ENCODE measurements around the gene NAV3. TPM values are rescaled to one million over a fixed set of nuclear protein-coding genes. Genes with fewer than 3 reads are reported as not detected.

Gene NAV3
- total RNA-seq, 6 donors from 2014 or later, result 3.5 to 24.1 (median 8.6) TPM

- Histone ChIP-seq H3K9me3 (no peaks in the 10 kb centered on the region), H3K36me3 (no peaks in the 10 kb centered on the region), H3K4me3 (no peak overlapping the region), H3K4me1 (no peaks in the 10 kb centered on the region), H3K27ac (no peak overlapping the region), H3K27me3 (no peaks in the 10 kb centered on the region)
- DNase-seq (no peak), ATAC-seq (ENCODE audit: low FRiP score in 2 of 2) (no peak)
- WGBS, 2 donors, result 77 to 83% methylated on average over 1 of the region's 1 CpG
- no peak for TF ChIP-seq POLR2AphosphoS5 (IDR thresholded peaks at IDR 0.05)
- TF ChIP-seq CTCF (IDR thresholded peaks at IDR 0.05), result no peak
- TF ChIP-seq POLR2A (IDR thresholded peaks at IDR 0.05), result no peak
- TF ChIP-seq EP300 (IDR thresholded peaks at IDR 0.05), result no peak
Observed at GRCh38 chr12:78171061-78171460, 340.4 kb downstream of the NAV3 start.

- Histone ChIP-seq H3K27me3 (no peaks in the 10 kb centered on the region), H3K4me3 (no peak overlapping the region), H3K4me1 (no peaks in the 10 kb centered on the region), H3K27ac (no peak overlapping the region), H3K9me3 (no peaks in the 10 kb centered on the region), H3K36me3 (peaks cover 0 to 3% (median 0%) of the 10 kb centered on the region in 4 donors)
- no peak for TF ChIP-seq POLR2AphosphoS5 (IDR thresholded peaks at IDR 0.05)
- TF ChIP-seq POLR2A (IDR thresholded peaks at IDR 0.05), result no peak
- TF ChIP-seq EP300 (IDR thresholded peaks at IDR 0.05), result no peak
- no peak for TF ChIP-seq CTCF (IDR thresholded peaks at IDR 0.05)
- no peak for DNase-seq
- no peak for ATAC-seq (ENCODE audit: low FRiP score in 2 of 2)
- WGBS, 2 donors, result 91 to 93% methylated on average over 4 of the region's 4 CpGs
Observed at GRCh38 chr12:78176643-78177042, 345.9 kb downstream of the NAV3 start.

GRCh38 chr12:78177298-78177697 is 346.6 kb downstream of the NAV3 start:
- peaks cover 0 to 3% (median 0%) of the 10 kb centered on the region in 4 donors for H3K36me3 ChIP-seq

GRCh38 chr12:78179346-78179745 is 348.7 kb downstream of the NAV3 start:
- WGBS, 2 donors, result 78 to 89% methylated on average over 6 of the region's 6 CpGs
- Histone ChIP-seq H3K27me3 (no peaks in the 10 kb centered on the region), H3K36me3 (peaks cover 0 to 3% (median 0%) of the 10 kb centered on the region in 4 donors), H3K9me3 (no peaks in the 10 kb centered on the region), H3K27ac (no peak overlapping the region), H3K4me3 (no peak overlapping the region), H3K4me1 (no peaks in the 10 kb centered on the region)
- ATAC-seq (ENCODE audit: low FRiP score in 2 of 2) (no peak), DNase-seq (no peak)
- TF ChIP-seq POLR2A (IDR thresholded peaks at IDR 0.05) (no peak), CTCF (IDR thresholded peaks at IDR 0.05) (no peak), EP300 (IDR thresholded peaks at IDR 0.05) (no peak), POLR2AphosphoS5 (IDR thresholded peaks at IDR 0.05) (no peak)

More at GRCh38 chr12:78177298-78177697, 346.6 kb downstream of the NAV3 start:
- H3K27ac ChIP-seq, result no peak overlapping the region
- no peak overlapping the region for H3K4me3 ChIP-seq
- no peaks in the 10 kb centered on the region for H3K9me3 ChIP-seq
- TF ChIP-seq POLR2A (IDR thresholded peaks at IDR 0.05) (no peak), EP300 (IDR thresholded peaks at IDR 0.05) (no peak), CTCF (IDR thresholded peaks at IDR 0.05) (no peak), POLR2AphosphoS5 (IDR thresholded peaks at IDR 0.05) (no peak)
- DNase-seq (no peak), ATAC-seq (ENCODE audit: low FRiP score in 2 of 2) (no peak)
- no peaks in the 10 kb centered on the region for H3K4me1 ChIP-seq
- WGBS, 2 donors, result 93 to 98% methylated on average over 3 of the region's 3 CpGs
- H3K27me3 ChIP-seq, result no peaks in the 10 kb centered on the region

GRCh38 chr12:78181544-78182162 is 351.0 kb downstream of the NAV3 start:
- 34 to 56% methylated on average over 3 of the region's 3 CpGs for WGBS, 2 donors
- H3K36me3 ChIP-seq, result peaks cover 0 to 3% (median 0%) of the 10 kb centered on the region in 4 donors
- TF ChIP-seq CTCF (IDR thresholded peaks at IDR 0.05), result peak in 4 of 6 experiments; percentile 13 to 48 (median 32)
- no peak for TF ChIP-seq EP300 (IDR thresholded peaks at IDR 0.05)
- no peak for TF ChIP-seq POLR2AphosphoS5 (IDR thresholded peaks at IDR 0.05)
- no peaks in the 10 kb centered on the region for H3K27me3 ChIP-seq
- no peaks in the 10 kb centered on the region for H3K9me3 ChIP-seq
- ATAC-seq (ENCODE audit: low FRiP score in 2 of 2) (no peak), DNase-seq (no peak)
- H3K27ac ChIP-seq, result no peak overlapping the region
- H3K4me3 ChIP-seq, result no peak overlapping the region
- H3K4me1 ChIP-seq, result no peaks in the 10 kb centered on the region
